GM06990 (cell line): ENCODE data around the gene MTHFS.
A peak's percentile ranks its signal among the peaks of the same experiment; 100 is the strongest.

Experiments
- DNase-seq: peaks from one replicate; pipeline ENCODE4 v3.0.0-alpha.2; 2011; ENCODE audit not compliant: insufficient read length; ENCODE audit errors: extremely low read depth
- H3K27me3 ChIP-seq: replicated peaks from 2 replicates; pipeline ENCODE4 v1.6.0; 2011; ENCODE audit warnings: low read length; ENCODE audit not compliant: control insufficient read depth, insufficient read depth
- H3K36me3 ChIP-seq: 2 replicates; pipeline ENCODE4 v1.5.1; 2011; ENCODE audit warnings: low read length; ENCODE audit not compliant: control insufficient read depth, insufficient read depth
- H3K4me3 ChIP-seq: replicated peaks from 2 replicates; pipeline ENCODE4 v1.5.1; 2011; ENCODE audit warnings: low read depth, mild to moderate bottlenecking, control low read depth, low read length
- CTCF ChIP-seq: IDR thresholded peaks from 2 replicates; pipeline ENCODE4 v1.5.1; 2011; ENCODE audit warnings: low read length, control low read depth, mild to moderate bottlenecking, inconsistent platforms; ENCODE audit not compliant: insufficient read depth, poor library complexity, severe bottlenecking

MTHFS gene

GRCh38 chr15:79896634-79897379 is at the start of gene MTHFS:
TSS of gene MTHFS (minus strand) at chr15:79897014. CDS start at chr15:79896988, 26 bp downstream.
- no peaks in the 10 kb centered on the region for H3K36me3 ChIP-seq
- peak; percentile 60 for TF ChIP-seq CTCF
- no peaks in the 10 kb centered on the region for H3K27me3 ChIP-seq
- peak within 1 kb of the TSS; percentile 76 for H3K4me3 ChIP-seq
- peak; percentile 92 for DNase-seq

- Histone ChIP-seq H3K36me3 (no peaks in the 10 kb centered on the region), H3K4me3 (no peak overlapping the region), H3K27me3 (no peaks in the 10 kb centered on the region)
- no peak for TF ChIP-seq CTCF
- no peak for DNase-seq
Measured at GRCh38 chr15:79944622-79945021, 47.8 kb upstream of the MTHFS start.

GRCh38 chr15:79943820-79944219 is 47.0 kb upstream of the MTHFS start:
- no peaks in the 10 kb centered on the region for H3K36me3 ChIP-seq
- no peak overlapping the region for H3K4me3 ChIP-seq
- TF ChIP-seq CTCF, result no peak
- DNase-seq, result no peak
- no peaks in the 10 kb centered on the region for H3K27me3 ChIP-seq

- no peaks in the 10 kb centered on the region for H3K36me3 ChIP-seq
- DNase-seq, result no peak
- no peak for TF ChIP-seq CTCF
- no peak overlapping the region for H3K4me3 ChIP-seq
- H3K27me3 ChIP-seq, result no peaks in the 10 kb centered on the region
Measured at GRCh38 chr15:79942741-79943481, 46.1 kb upstream of the MTHFS start.

GRCh38 chr15:79939399-79939798 is 42.6 kb upstream of the MTHFS start:
- Histone ChIP-seq H3K36me3 (no peaks in the 10 kb centered on the region), H3K27me3 (no peaks in the 10 kb centered on the region), H3K4me3 (no peak overlapping the region)
- DNase-seq, result no peak
- no peak for TF ChIP-seq CTCF
